Kidney (tissue), 14 donors: ENCODE results near the gene IRAK3. TPM values are rescaled to one million over a fixed set of nuclear protein-coding genes. Genes with fewer than 3 reads are reported as not detected.

Source experiments
- DNase-seq, 5 donors: peaks; one replicate each; pipeline ENCODE4 v3.0.0-alpha.2; 2013 to 2020
- FAIRE-seq: peaks from 2 replicates; lab custom pipeline; 2012; peaks lifted over from hg19 to GRCh38; lab: Jason Lieb, UNC
- H3K27ac ChIP-seq, 2 donors: one replicate each; pipeline ENCODE4 v1.7.0; 2013; ENCODE audit warnings: low read depth in 2 of 2, low read length in 2 of 2, inconsistent platforms in 1 of 2
- H3K27me3 ChIP-seq: one replicate; pipeline ENCODE4 v1.7.1; 2013; ENCODE audit warnings: low read length, inconsistent platforms; ENCODE audit not compliant: control insufficient read depth, insufficient read depth
- H3K36me3 ChIP-seq, 3 donors: one replicate each; pipeline versions ENCODE4 v1.7.0 to v1.7.1; 2013; ENCODE audit warnings: low read length in 3 of 3, control low read depth in 1 of 3, inconsistent platforms in 1 of 3; ENCODE audit not compliant: insufficient read depth in 3 of 3, control insufficient read depth in 2 of 3
- H3K4me1 ChIP-seq, 3 donors: one replicate each; pipeline versions ENCODE4 v1.7.0 to v1.7.1; 2013; ENCODE audit warnings: low read length in 3 of 3, inconsistent platforms in 1 of 3, low read depth in 1 of 3; ENCODE audit not compliant: control insufficient read depth in 2 of 3, insufficient read depth in 2 of 3
- H3K4me3 ChIP-seq, 3 donors: one replicate each; pipeline versions ENCODE4 v1.7.0 to v1.8.1; 2013; ENCODE audit warnings: low read length in 3 of 3, control low read depth in 1 of 3, inconsistent platforms in 1 of 3
- H3K9ac ChIP-seq, 3 donors: one replicate each; pipeline versions ENCODE4 v1.7.0 to v1.7.1; 2013; ENCODE audit warnings: low read length in 3 of 3, control low read depth in 1 of 3, inconsistent platforms in 1 of 3
- H3K9me3 ChIP-seq, 3 donors: one replicate each; pipeline versions ENCODE4 v1.7.0 to v1.7.1; 2013; ENCODE audit warnings: low read length in 3 of 3, control low read depth in 1 of 3, inconsistent platforms in 1 of 3; ENCODE audit not compliant: control insufficient read depth in 2 of 3, insufficient read depth in 1 of 3
- CTCF ChIP-seq: IDR thresholded peaks from 3 replicates; pipeline ENCODE4 v1.5.1; 2012; ENCODE audit warnings: mild to moderate bottlenecking, moderate library complexity, borderline replicate concordance; ENCODE audit not compliant: insufficient read depth; ENCODE audit errors: extremely low read depth
- intact Hi-C: fragments of 100-400 bp; cut with DNase I; formaldehyde crosslinking; loops from one replicate; pipeline ENCODE4 v1.11.1; 2022
- polyA plus RNA-seq: library from polyadenylated mRNA; stranded (reverse); fragments of 350-450 nt; fragmentation: Illumina TruSeq; extraction: RNeasy Lipid Tissue Mini Kit (QIAGEN cat#74804); gene quantifications from one replicate; pipeline ENCODE4 v1.2.3, GENCODE V29; 2014; ENCODE audit warnings: low read depth, low replicate concordance; ENCODE audit not compliant: insufficient read depth
- total RNA-seq: library from RNA; stranded (reverse); fragmentation: NEBNext Ultra II Directional; extraction: Animal tissue kit (Norgen Biotek cat#: 25700); gene quantifications from one replicate; pipeline ENCODE4 v1.2.1, GENCODE V29; 2021
- donor health status: control.
- donor health status: control.
- donor health status: control.
- donor health status: control.
- donor health status: control.
- donor health status: DM: yes; HTN: yes; CAD: no.
- donor health status: Normal renal cell carcinoma (clear cell type).

IRAK3 gene
- total and polyA plus RNA-seq, 2 donors from 2014 or later = 1.2 to 19.9 TPM

- DNase-seq (no peak), FAIRE-seq (no peak)
- no peaks in the 10 kb centered on the region for H3K27me3 ChIP-seq
- no peak overlapping the region for H3K4me3 ChIP-seq
- H3K4me1 ChIP-seq = peaks cover 0 to 8% (median 2%) of the 10 kb centered on the region in 3 donors
- peaks cover 0 to 6% (median 0%) of the 10 kb centered on the region in 3 donors for H3K9me3 ChIP-seq
- no peak for TF ChIP-seq CTCF
- intact Hi-C loops = no loop called here
- no peak overlapping the region for H3K9ac ChIP-seq
- no peak overlapping the region for H3K27ac ChIP-seq
- peaks cover 0 to under 1% (median 0%) of the 10 kb centered on the region in 3 donors for H3K36me3 ChIP-seq
Measured at GRCh38 chr12:66165141-66165540, 23.9 kb upstream of the IRAK3 start.

- Histone ChIP-seq H3K27ac (no peak overlapping the region), H3K36me3 (no peaks in the 10 kb centered on the region), H3K27me3 (no peaks in the 10 kb centered on the region), H3K9ac (no peak overlapping the region), H3K9me3 (peaks cover 0 to 6% (median 0%) of the 10 kb centered on the region in 3 donors), H3K4me1 (peaks cover 0 to 8% (median 2%) of the 10 kb centered on the region in 3 donors), H3K4me3 (no peak overlapping the region)
- no peak for FAIRE-seq
- DNase-seq = no peak
- intact Hi-C loops = no loop called here
- no peak for TF ChIP-seq CTCF
Measured at GRCh38 chr12:66166561-66166960, 22.5 kb upstream of the IRAK3 start.

- intact Hi-C loops = no loop called here
- H3K9ac ChIP-seq = peak overlapping the region; percentile 64 to 95 (median 94)
- H3K9me3 ChIP-seq = peaks cover 0 to 6% (median 0%) of the 10 kb centered on the region in 3 donors
- no peaks in the 10 kb centered on the region for H3K36me3 ChIP-seq
- DNase-seq (no peak), FAIRE-seq (no peak)
- H3K27ac ChIP-seq = peak overlapping the region in 1 of 2 donors; percentile 98
- peak overlapping the region; percentile 76 to 97 (median 85) for H3K4me3 ChIP-seq
- TF ChIP-seq CTCF = no peak
- H3K4me1 ChIP-seq = peaks cover 0 to 8% (median 2%) of the 10 kb centered on the region in 3 donors
- no peaks in the 10 kb centered on the region for H3K27me3 ChIP-seq
Measured at GRCh38 chr12:66168410-66168809, 20.6 kb upstream of the IRAK3 start.
